GM12878 (cell line): ENCODE results near the gene CKMT2. TPM values are rescaled to one million over a fixed set of nuclear protein-coding genes. Genes with fewer than 3 reads are reported as not detected.

Source experiments
- ATAC-seq: fragments of 200-7000 bp; cut with Tn5 transposase; 3 replicates; pipeline ENCODE4 v1.9.1; 2020; ENCODE audit warnings: mild to moderate bottlenecking, moderate library complexity
- BruUV-seq: library from RNA; stranded (reverse); fragments of 400-500 nt; replicated peaks from 2 replicates; lab custom pipeline; 2021; lab: Mats Ljungman, UMichigan
- CTCF ChIA-PET: fragments of 300-600 bp; sonication (Branson Sonifier 250); formaldehyde crosslinking; extraction: SDS; loops from one replicate; lab custom pipeline; 2021; ENCODE audit warnings: inconsistent platforms; lab: Yijun Ruan, JAX
- POLR2A ChIA-PET: fragments of 350-600 bp; formaldehyde crosslinking; extraction: SDS; loops from one replicate; lab custom pipeline; 2021; ENCODE audit warnings: inconsistent platforms; lab: Charles Lee
- RAD21 ChIA-PET: fragments of 300-600 bp; sonication (Branson Sonifier 250); formaldehyde crosslinking; loops from one replicate; lab custom pipeline; 2023; ENCODE audit warnings: antibody characterized with exemption; ENCODE audit not compliant: unreplicated experiment; lab: Charles Lee
- SMC1A ChIA-PET: fragments of 300-600 bp; sonication (Branson Sonifier 250); formaldehyde crosslinking; loops from one replicate; lab custom pipeline; 2023; ENCODE audit not compliant: unreplicated experiment, uncharacterized antibody; lab: Charles Lee
- DNase-seq: peaks from one replicate; pipeline ENCODE4 v3.0.0-alpha.2; 2011; ENCODE audit warnings: low read depth, low spot score
- FAIRE-seq: peaks from 3 replicates; lab custom pipeline; 2011; peaks lifted over from hg19 to GRCh38; lab: Jason Lieb, UNC
- H2AFZ ChIP-seq: 2 replicates; pipeline ENCODE4 v1.6.0; 2011; ENCODE audit warnings: low read depth, low read length, control low read depth; ENCODE audit not compliant: control insufficient read depth
- H3K27ac ChIP-seq: 2 replicates; pipeline ENCODE4 v1.5.1; 2011; ENCODE audit warnings: control low read depth; ENCODE audit not compliant: control insufficient read depth, insufficient read depth
- H3K27me3 ChIP-seq, 2 experiments: replicated peaks in 1 of 2; 2 replicates each; pipeline versions ENCODE4 v1.6.0 to v1.6.1; 2011; ENCODE audit warnings: low read length in 1 of 2; ENCODE audit not compliant: control insufficient read depth in 2 of 2, insufficient read depth in 2 of 2
- H3K36me3 ChIP-seq, 2 experiments: 2 replicates each; pipeline ENCODE4 v1.5.1; 2011; ENCODE audit warnings: low read length in 1 of 2; ENCODE audit not compliant: control insufficient read depth in 2 of 2, insufficient read depth in 2 of 2
- H3K4me1 ChIP-seq: 2 replicates; pipeline ENCODE4 v1.6.1; 2011; ENCODE audit warnings: mild to moderate bottlenecking, low read length, moderate library complexity, mixed read lengths; ENCODE audit not compliant: control insufficient read depth, insufficient read depth
- H3K4me2 ChIP-seq: 2 replicates; pipeline ENCODE4 v1.6.0; 2011; ENCODE audit warnings: control low read depth; ENCODE audit not compliant: control insufficient read depth, insufficient read depth
- H3K4me3 ChIP-seq: fragments of 200-600 bp; sonication (generic); 2 replicates; pipeline ENCODE4 v1.5.1; 2016
- H3K79me2 ChIP-seq: 2 replicates; pipeline ENCODE4 v1.6.0; 2011; ENCODE audit warnings: low read length; ENCODE audit not compliant: control insufficient read depth, insufficient read depth
- H3K9ac ChIP-seq: 2 replicates; pipeline ENCODE4 v1.8.0; 2011; ENCODE audit warnings: low read length, control low read depth, mixed read lengths; ENCODE audit not compliant: control insufficient read depth, insufficient read depth
- H3K9me3 ChIP-seq: replicated peaks from 3 replicates; pipeline ENCODE4 v1.5.1; 2011; ENCODE audit warnings: mild to moderate bottlenecking, low read length; ENCODE audit not compliant: control insufficient read depth, insufficient read depth
- H4K20me1 ChIP-seq: 2 replicates; pipeline ENCODE4 v1.6.0; 2011; ENCODE audit not compliant: control insufficient read depth, insufficient read depth
- ATF3 ChIP-seq: IDR thresholded peaks from 2 replicates; pipeline ENCODE4 v1.6.1; 2011; ENCODE audit warnings: low read depth, mild to moderate bottlenecking, low read length, moderate library complexity, borderline replicate concordance; ENCODE audit errors: extremely low read depth
- CREM ChIP-seq: IDR thresholded peaks from 2 replicates; pipeline ENCODE4 v1.6.1; 2014; ENCODE audit warnings: antibody characterized with exemption, low read depth
- ESRRA ChIP-seq: IDR thresholded peaks from 2 replicates; pipeline ENCODE4 v1.6.1; 2012; ENCODE audit warnings: mild to moderate bottlenecking, low read length, improper control_type of control experiment
- NFYA ChIP-seq: IDR thresholded peaks from 2 replicates; pipeline ENCODE4 v1.6.1; 2011; ENCODE audit warnings: low read depth, mild to moderate bottlenecking, low read length, improper control_type of control experiment, borderline replicate concordance
- POLR2AphosphoS2 ChIP-seq: IDR thresholded peaks from 2 replicates; pipeline ENCODE4 v1.6.1; 2011; ENCODE audit warnings: low read depth, mild to moderate bottlenecking, low read length, improper control_type of control experiment, moderate library complexity
- ZNF622 ChIP-seq: fragments of 450-650 bp; IDR thresholded peaks from 2 replicates; pipeline ENCODE4 v1.6.1; 2017; ENCODE audit warnings: mild to moderate bottlenecking, inconsistent platforms
- WGBS: methylation state at CpG from one replicate; pipeline ENCODE4 v1.1.6; 2016; ENCODE audit warnings: low lambda C conversion rate; ENCODE audit not compliant: insufficient replicate concordance, insufficient coverage; ENCODE audit errors: missing lambda C conversion rate; 5-methylcytosine and 5-hydroxymethylcytosine counted together
- in situ Hi-C: fragments of 300-500 bp; cut with MboI; formaldehyde crosslinking; loops from 9 replicates; pipeline ENCODE4 v1.14.3; 2018; ENCODE audit warnings: mixed read lengths
- intact Hi-C: fragments of 100-400 bp; cut with micrococcal nuclease; formaldehyde crosslinking; loops from one replicate; pipeline ENCODE4 v1.14.2; 2022; ENCODE audit not compliant: unreplicated experiment
- polyA plus RNA-seq, 11 experiments: library from polyadenylated mRNA; depleted of rRNA in 4 of 11; unstranded in 6 of 11; stranded (reverse) in 5 of 11; fragments of >200 nt; fragmentation: Nextera tagmentation in 4 of 11; fragmentation: Illumina TruSeq in 1 of 11; extraction: Ambion mirVana in 4 of 11; extraction: Trizol in 1 of 11; gene quantifications; 1 replicate in 1 of 11; 2 replicates in 10 of 11; pipeline versions ENCODE4 v1.2.1 to v1.2.3, GENCODE V29; 2011 to 2016; ENCODE audit warnings: inconsistent platforms in 2 of 11, missing spikeins in 2 of 11, low read depth in 1 of 11
- total RNA-seq, 4 experiments: library from RNA; depleted of rRNA in 3 of 4; stranded (reverse); fragments of >200 nt in 3 of 4; fragmentation: Illumina TruSeq in 1 of 4; extraction: Trizol in 1 of 4; gene quantifications; 2 replicates each; pipeline versions ENCODE4 v1.2.1 to v1.2.3, GENCODE V29; 2013 to 2021

The CKMT2 gene
- total and polyA plus RNA-seq, 10 of the 15 experiments (the other 5 are each of a cell fraction or from before 2014, with no cell fraction given), result 0.70 to 1.2 TPM; not detected in 8

GRCh38 chr5:81216152-81216551 is 17.0 kb upstream of the CKMT2 start:
- no peaks in the 10 kb centered on the region for H3K27me3 ChIP-seq
- intact Hi-C loops (no loop called here), in situ Hi-C loops (no loop called here)
- ChIA-PET SMC1A (interaction anchor here (0.9 to 1.2 kb wide), 3 partner anchors 9 to 139 kb away, joined by 3 to 4 read pairs (median 3); no protein-coding TSS in a partner anchor), POLR2A (interaction anchor here (0.9 kb wide), 1 partner anchor 10 kb away, joined by 3 read pairs; no protein-coding TSS in a partner anchor), RAD21 (interaction anchor here (2.0 kb wide), 1 partner anchor 10 kb away, joined by 6 read pairs; no protein-coding TSS in a partner anchor), CTCF (interaction anchor here (1.6 to 1.8 kb wide), 2 partner anchors 10 to 22 kb away, joined by 5 to 7 read pairs; no protein-coding TSS in a partner anchor)
- no peaks in the 10 kb centered on the region for H3K79me2 ChIP-seq
- TF ChIP-seq CREM, result no peak
- TF ChIP-seq ZNF622, result no peak
- H3K4me2 ChIP-seq, result no peak overlapping the region
- H4K20me1 ChIP-seq, result no peaks in the 10 kb centered on the region
- H3K9me3 ChIP-seq, result no peaks in the 10 kb centered on the region
- H3K27ac ChIP-seq, result no peak overlapping the region
- BruUV-seq, result no TSS peak
- no peak overlapping the region for H2AFZ ChIP-seq
- FAIRE-seq (no peak), ATAC-seq (no peak), DNase-seq (no peak)
- H3K4me3 ChIP-seq, result no peak overlapping the region
- H3K36me3 ChIP-seq, result no peaks in the 10 kb centered on the region
- H3K9ac ChIP-seq, result no peak overlapping the region
- H3K4me1 ChIP-seq, result peaks cover 18% of the 10 kb centered on the region; the same call in 1 of the 2 replicates
- WGBS, result 83% methylated on average over 3 of the region's 3 CpGs

- in situ Hi-C loops (no loop called here), intact Hi-C loops (no loop called here)
- H3K4me3 ChIP-seq, result no peak overlapping the region
- SMC1A ChIA-PET, result no interaction called here
- TF ChIP-seq ESRRA, result no peak
- TF ChIP-seq POLR2AphosphoS2, result no peak
- no peak for TF ChIP-seq ATF3
- no peak for TF ChIP-seq NFYA
- H3K27me3 ChIP-seq, result no peaks in the 10 kb centered on the region
- CTCF ChIA-PET, result no interaction called here
- no peaks in the 10 kb centered on the region for H3K79me2 ChIP-seq
- peaks cover 2% of the 10 kb centered on the region; the same call in 1 of the 2 replicates for H3K4me1 ChIP-seq
- WGBS, result 45% methylated on average over 3 of the region's 3 CpGs
- BruUV-seq, result no TSS peak
- no peaks in the 10 kb centered on the region for H3K9me3 ChIP-seq
- H3K36me3 ChIP-seq, result no peaks in the 10 kb centered on the region
- POLR2A ChIA-PET, result no interaction called here
- no peak overlapping the region for H3K9ac ChIP-seq
- DNase-seq (no peak), FAIRE-seq (no peak), ATAC-seq (no peak)
- RAD21 ChIA-PET, result no interaction called here
- H3K4me2 ChIP-seq, result no peak overlapping the region
- no peaks in the 10 kb centered on the region for H4K20me1 ChIP-seq
- no peak overlapping the region for H3K27ac ChIP-seq
- H2AFZ ChIP-seq, result no peak overlapping the region
Observed at GRCh38 chr5:81219389-81219788, 13.7 kb upstream of the CKMT2 start.
